Trophoblast cell (in vitro differentiated cells and primary cell): ENCODE results near the gene PDE6B. TPM values are rescaled to one million over a fixed set of nuclear protein-coding genes. Genes with fewer than 3 reads are reported as not detected.

Experiments used
- DNase-seq, 2 donors: peaks; one replicate each; pipeline ENCODE4 v3.0.0-alpha.2; 2016
- H2AFZ ChIP-seq: 2 replicates; pipeline ENCODE4 v1.6.1; 2013; ENCODE audit warnings: low read length, moderate library complexity, mild to moderate bottlenecking; ENCODE audit not compliant: insufficient read depth, poor library complexity
- H2AK5ac ChIP-seq: 2 replicates; pipeline ENCODE4 v1.6.1; 2013; ENCODE audit warnings: mild to moderate bottlenecking, low read length
- H2BK120ac ChIP-seq: 2 replicates; pipeline ENCODE4 v1.6.1; 2013; ENCODE audit warnings: low read length, mild to moderate bottlenecking, moderate library complexity; ENCODE audit not compliant: insufficient read depth, poor library complexity
- H2BK12ac ChIP-seq: 2 replicates; pipeline ENCODE4 v1.6.1; 2013; ENCODE audit warnings: mild to moderate bottlenecking, low read length, moderate library complexity
- H2BK5ac ChIP-seq: 2 replicates; pipeline ENCODE4 v1.6.1; 2013; ENCODE audit warnings: low read length, low read depth, moderate library complexity, mild to moderate bottlenecking; ENCODE audit not compliant: poor library complexity
- H3K14ac ChIP-seq: 2 replicates; pipeline ENCODE4 v1.6.1; 2013; ENCODE audit warnings: mild to moderate bottlenecking, low read length
- H3K18ac ChIP-seq: 2 replicates; pipeline ENCODE4 v1.6.1; 2013; ENCODE audit warnings: mild to moderate bottlenecking, low read length
- H3K23ac ChIP-seq: 2 replicates; pipeline ENCODE4 v1.6.1; 2013; ENCODE audit warnings: low read length
- H3K27ac ChIP-seq: 2 replicates; pipeline ENCODE4 v1.5.1; 2013; ENCODE audit warnings: low read depth, mild to moderate bottlenecking, inconsistent platforms, low read length, moderate library complexity
- H3K27me3 ChIP-seq: 2 replicates; pipeline ENCODE4 v1.6.1; 2013; ENCODE audit warnings: inconsistent platforms, mild to moderate bottlenecking, low read length, moderate library complexity; ENCODE audit not compliant: insufficient read depth
- H3K36me3 ChIP-seq, 2 experiments: 1 replicate in 1 of 2; 2 replicates in 1 of 2; pipeline ENCODE4 v1.6.1; 2013; ENCODE audit warnings: low read length in 2 of 2, mild to moderate bottlenecking in 2 of 2, moderate library complexity in 1 of 2; ENCODE audit not compliant: insufficient read depth in 2 of 2, control insufficient read depth in 1 of 2
- H3K4ac ChIP-seq: 2 replicates; pipeline ENCODE4 v1.6.1; 2013; ENCODE audit warnings: low read depth, mild to moderate bottlenecking, low read length, moderate library complexity
- H3K4me1 ChIP-seq, 2 experiments: 1 replicate in 1 of 2; 2 replicates in 1 of 2; pipeline ENCODE4 v1.6.1; 2013; ENCODE audit warnings: low read length in 2 of 2, mild to moderate bottlenecking in 2 of 2, moderate library complexity in 1 of 2; ENCODE audit not compliant: insufficient read depth in 2 of 2, control insufficient read depth in 1 of 2
- H3K4me2 ChIP-seq: 2 replicates; pipeline ENCODE4 v1.6.1; 2013; ENCODE audit warnings: inconsistent platforms, mild to moderate bottlenecking, low read length, moderate library complexity
- H3K4me3 ChIP-seq: 2 replicates; pipeline ENCODE4 v1.5.1; 2013; ENCODE audit warnings: mild to moderate bottlenecking, low read depth, low read length, inconsistent platforms
- H3K79me1 ChIP-seq: one replicate; pipeline ENCODE4 v1.6.1; 2013; ENCODE audit warnings: low read length
- H3K79me2 ChIP-seq: 2 replicates; pipeline ENCODE4 v1.6.1; 2013; ENCODE audit warnings: low read length, mild to moderate bottlenecking; ENCODE audit not compliant: control insufficient read depth, insufficient read depth, poor library complexity
- H3K9ac ChIP-seq: 2 replicates; pipeline ENCODE4 v1.6.1; 2013; ENCODE audit warnings: mild to moderate bottlenecking, low read length
- H3K9me3 ChIP-seq: 2 replicates; pipeline ENCODE4 v1.6.1; 2013; ENCODE audit warnings: low read depth, mild to moderate bottlenecking, control low read depth, inconsistent platforms, low read length; ENCODE audit not compliant: insufficient read depth
- H4K12ac ChIP-seq: 2 replicates; pipeline ENCODE4 v1.6.1; 2013; ENCODE audit warnings: low read depth, mild to moderate bottlenecking, low read length, moderate library complexity
- H4K8ac ChIP-seq: 2 replicates; pipeline ENCODE4 v1.6.1; 2013; ENCODE audit warnings: low read depth, mild to moderate bottlenecking, low read length, moderate library complexity
- H4K91ac ChIP-seq: one replicate; pipeline ENCODE4 v1.6.1; 2013; ENCODE audit warnings: low read depth, mild to moderate bottlenecking, low read length, moderate library complexity
- WGBS: extraction: QIAGEN DNeasy Blood & Tissue Kit; methylation state at CpG from one replicate; pipeline ENCODE4 v1.1.7; 2013; ENCODE audit warnings: missing lambda C conversion rate; ENCODE audit not compliant: insufficient read length, insufficient coverage; ENCODE audit errors: extremely low coverage; 5-methylcytosine and 5-hydroxymethylcytosine counted together
- polyA plus RNA-seq: library from polyadenylated mRNA; stranded (reverse); fragments of 200-250 nt; gene quantifications from 2 replicates; pipeline ENCODE4 v1.2.3, GENCODE V29; 2013

Gene PDE6B
- polyA plus RNA-seq: 0.96 and 1.6 TPM in 2 replicates

DNA sequence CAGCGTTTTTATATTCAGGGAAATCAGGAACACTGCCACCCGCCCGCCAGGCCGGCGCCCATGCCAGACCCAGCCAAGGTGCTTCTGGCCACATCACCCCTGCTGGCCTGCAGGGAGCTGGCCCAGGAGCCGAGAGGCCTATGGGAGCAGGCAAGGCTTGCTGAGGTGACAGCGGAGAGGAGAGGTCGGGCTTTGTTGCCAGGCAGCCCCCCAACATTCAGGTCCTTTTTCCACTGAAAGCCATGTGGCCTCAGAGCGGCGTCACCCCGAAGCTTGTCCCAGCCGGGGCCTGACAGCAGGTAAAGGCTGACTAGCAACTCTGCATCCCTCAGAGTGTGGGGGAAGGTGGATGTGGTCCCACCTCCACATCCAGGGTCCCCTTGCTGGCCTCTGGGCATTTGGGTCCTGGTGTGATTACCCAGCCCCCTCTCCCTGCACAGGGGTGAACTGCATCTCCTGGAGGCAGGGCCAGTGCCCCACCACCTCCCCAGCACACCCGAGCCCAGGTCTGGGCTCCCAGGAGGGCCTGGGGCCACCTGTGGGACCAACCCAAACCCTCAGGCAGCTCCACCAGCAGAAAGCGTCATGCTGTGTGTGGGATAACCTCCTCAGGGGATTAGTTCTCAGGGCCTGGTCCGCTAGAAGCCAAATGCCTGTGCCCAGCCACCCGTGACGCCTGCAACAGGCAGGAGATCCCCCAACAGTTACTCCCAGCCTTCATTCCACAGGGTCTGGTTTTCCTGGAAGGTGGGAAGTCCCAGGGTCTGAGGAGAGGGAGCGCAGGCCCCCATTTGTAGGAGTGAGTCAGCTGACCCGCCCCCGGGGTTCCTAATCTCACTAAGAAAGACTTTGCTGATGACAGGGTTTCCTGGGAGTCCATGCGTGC, at the start of gene PDE6B:
PDE6B (plus strand) TSS at position 869 of the 886 bp plus-strand sequence. CDS start 54 bp downstream, outside the sequence.
- Histone ChIP-seq H4K8ac (no peak within 1 kb of the TSS), H4K12ac (no peak within 1 kb of the TSS), H3K79me1 (no peaks in the 10 kb centered on the region), H2BK5ac (no peak within 1 kb of the TSS), H3K9me3 (no peaks in the 10 kb centered on the region), H3K4me3 (no peak within 1 kb of the TSS), H4K91ac (no peak within 1 kb of the TSS), H2BK120ac (no peak within 1 kb of the TSS), H3K9ac (no peak within 1 kb of the TSS), H2AK5ac (no peak within 1 kb of the TSS), H3K27ac (no peak within 1 kb of the TSS), H3K18ac (no peak within 1 kb of the TSS), H3K14ac (no peak within 1 kb of the TSS), H2BK12ac (no peak within 1 kb of the TSS), H2AFZ (no peak within 1 kb of the TSS), H3K23ac (no peak within 1 kb of the TSS), H3K27me3 (no peaks in the 10 kb centered on the region), H3K4ac (no peak within 1 kb of the TSS), H3K79me2 (no peaks in the 10 kb centered on the region), H3K4me2 (no peak within 1 kb of the TSS), H3K36me3 (no peaks in the 10 kb centered on the region), H3K4me1 (peaks cover 6% of the 10 kb centered on the region in 2 experiments)
- DNase-seq: no peak
- no CpG with 5 or more reads among the region's 21 CpGs for whole genome bisulfite sequencing

DNA sequence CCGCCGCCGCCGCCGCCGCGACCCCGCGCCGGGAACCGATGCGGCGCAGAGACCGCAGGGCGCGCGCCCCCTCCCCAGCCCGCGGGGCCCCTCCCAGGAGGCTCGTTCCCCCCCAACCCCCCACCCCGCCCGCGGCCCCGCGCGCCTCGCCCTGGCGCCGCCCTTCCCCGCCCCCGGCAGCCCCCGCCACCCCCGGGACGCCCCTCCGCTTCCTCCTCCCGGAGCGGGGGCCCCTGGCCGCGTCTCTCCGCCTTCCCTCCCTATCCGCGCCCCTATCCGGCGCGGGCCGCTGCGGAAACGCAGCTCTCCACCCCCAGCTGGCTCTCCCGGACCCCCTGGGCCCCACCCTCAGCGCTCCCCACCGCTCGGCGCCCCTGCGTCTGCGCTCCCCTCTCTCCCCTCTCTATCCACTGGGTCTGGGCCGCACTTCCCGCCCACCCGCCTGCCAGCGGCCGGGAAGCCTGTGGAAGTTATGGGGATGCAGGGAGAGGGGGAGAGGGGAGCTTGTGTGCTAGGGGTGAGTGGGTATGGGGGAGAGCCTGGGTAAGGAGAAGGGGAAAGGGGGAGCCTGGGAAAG, 49.0 kb upstream of the PDE6B start, which contains the start of gene TMEM271:
TMEM271 (minus strand) TSS at position 51 of the 577 bp plus-strand sequence. CDS start 233 bp downstream, outside the sequence.
- Histone ChIP-seq H3K9me3 (peaks cover 17% of the 10 kb centered on the region), H3K4me2 (peak within 1 kb of the TSS; percentile 41)
- WGBS: no CpG with 5 or more reads among the region's 60 CpGs

DNA sequence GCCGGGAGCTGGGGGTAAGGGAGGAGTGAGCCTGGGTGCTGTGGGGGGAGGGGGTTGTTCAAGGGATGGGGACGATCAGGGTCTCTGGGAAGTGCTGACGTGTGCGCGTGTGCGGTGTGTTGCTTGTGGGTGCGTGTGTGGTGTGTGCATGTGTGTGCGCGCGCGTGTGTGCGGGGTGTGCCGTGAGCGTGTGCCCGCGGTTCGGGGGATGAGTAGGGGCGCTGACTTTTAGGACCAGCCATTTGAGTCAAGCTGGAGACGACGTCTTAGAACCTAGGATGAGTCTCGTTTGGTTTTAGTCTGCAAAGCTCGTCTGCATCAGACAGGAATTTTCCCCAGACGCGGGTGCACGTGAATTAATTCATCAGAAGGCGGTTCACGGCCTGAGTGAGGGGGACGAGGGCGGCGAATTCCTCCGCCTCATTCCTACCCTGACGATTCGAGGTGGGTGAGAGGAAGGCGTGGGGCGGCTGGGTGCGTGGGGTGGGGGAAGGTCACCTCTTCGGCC, 48.3 kb upstream of the PDE6B start:
- no peaks in the 10 kb centered on the region for H3K79me1 ChIP-seq
- H3K4me1 ChIP-seq: peaks cover 2 to 5% of the 10 kb centered on the region in 2 experiments
- no CpG with 5 or more reads among the region's 37 CpGs for WGBS

More for the DNA sequence above, 49.0 kb upstream of the PDE6B start, which contains the start of gene TMEM271:
- H3K18ac ChIP-seq: no peak within 1 kb of the TSS
- H4K8ac ChIP-seq: no peak within 1 kb of the TSS
- H3K36me3 ChIP-seq: no peaks in the 10 kb centered on the region
- no peak within 1 kb of the TSS for H2BK12ac ChIP-seq
- no peak within 1 kb of the TSS for H4K12ac ChIP-seq
- no peak within 1 kb of the TSS for H2BK5ac ChIP-seq
- H2AFZ ChIP-seq: no peak within 1 kb of the TSS
- no peaks in the 10 kb centered on the region for H3K79me2 ChIP-seq
- no peaks in the 10 kb centered on the region for H3K79me1 ChIP-seq
- no peak for DNase-seq
- H3K4ac ChIP-seq: no peak within 1 kb of the TSS
- no peak within 1 kb of the TSS for H2AK5ac ChIP-seq
- H3K4me1 ChIP-seq: peaks cover 2 to 5% of the 10 kb centered on the region in 2 experiments
- no peak within 1 kb of the TSS for H3K14ac ChIP-seq
- no peak within 1 kb of the TSS for H4K91ac ChIP-seq
- no peak within 1 kb of the TSS for H2BK120ac ChIP-seq
- H3K4me3 ChIP-seq: no peak within 1 kb of the TSS
- no peak within 1 kb of the TSS for H3K27ac ChIP-seq
- H3K23ac ChIP-seq: no peak within 1 kb of the TSS
- H3K27me3 ChIP-seq: peaks cover 70% of the 10 kb centered on the region
- H3K9ac ChIP-seq: no peak within 1 kb of the TSS

DNA sequence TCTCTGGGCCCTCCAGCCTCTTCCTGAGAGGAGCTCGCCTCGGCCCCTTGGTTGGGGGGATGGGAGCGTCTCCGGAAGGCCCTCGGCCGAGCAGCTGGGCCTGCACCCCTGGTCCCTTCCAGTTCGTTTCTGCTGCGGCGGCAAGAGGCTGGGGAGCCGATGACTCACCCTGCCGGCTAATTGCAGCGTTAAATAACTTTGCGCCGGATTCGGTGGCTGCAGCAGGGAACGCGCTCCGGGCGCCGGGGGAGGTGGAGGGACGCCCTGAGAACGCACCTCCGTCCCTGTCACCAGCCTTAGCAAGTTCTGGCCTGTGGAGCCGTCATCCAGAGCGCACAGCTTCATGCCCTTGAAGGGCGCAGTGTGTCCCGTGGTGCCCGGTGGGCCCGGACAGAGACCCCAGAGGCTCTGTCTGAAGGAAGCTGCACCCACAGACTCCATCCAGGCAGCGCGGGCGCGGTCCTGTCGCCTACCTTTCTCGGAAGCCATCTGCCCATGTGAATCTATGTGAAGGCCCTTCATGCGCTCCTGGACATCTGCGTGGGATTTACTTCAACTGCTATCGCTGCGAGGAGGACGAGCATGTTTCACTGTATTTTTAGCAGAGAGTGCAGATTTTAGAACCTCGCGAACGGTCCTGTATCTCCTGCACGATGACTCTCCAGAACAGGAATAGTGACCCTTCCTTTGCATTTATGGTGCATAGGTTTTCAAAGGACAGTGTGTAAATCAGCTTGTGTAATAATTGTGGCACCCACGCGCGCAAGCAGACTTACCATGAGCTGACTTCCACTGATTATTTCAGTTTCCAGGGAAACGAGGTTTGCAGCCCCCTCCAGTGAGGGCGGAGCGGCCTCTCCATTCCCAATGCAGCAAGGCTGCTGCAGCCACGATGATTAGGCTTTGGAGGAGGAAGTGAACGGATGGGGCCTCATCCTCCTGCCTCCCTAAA, 47.6 kb upstream of the PDE6B start:
- H2BK12ac ChIP-seq: no peak overlapping the region
- H3K4ac ChIP-seq: no peak overlapping the region
- no peak overlapping the region for H4K12ac ChIP-seq
- H3K23ac ChIP-seq: no peak overlapping the region
- no peak overlapping the region for H3K27ac ChIP-seq
- peak overlapping the region; percentile 33 for H3K4me2 ChIP-seq
- no peak overlapping the region for H2AK5ac ChIP-seq
- H3K4me1 ChIP-seq: peaks cover 2 to 5% of the 10 kb centered on the region in 2 experiments
- no peak overlapping the region for H2BK120ac ChIP-seq
- H2BK5ac ChIP-seq: no peak overlapping the region
- H3K36me3 ChIP-seq: no peaks in the 10 kb centered on the region
- H3K9me3 ChIP-seq: peaks cover 11% of the 10 kb centered on the region
- H3K18ac ChIP-seq: no peak overlapping the region
- H3K27me3 ChIP-seq: peaks cover 63% of the 10 kb centered on the region
- no peaks in the 10 kb centered on the region for H3K79me2 ChIP-seq
- peak in 1 of 2 donors; percentile 27 for DNase-seq
- no peak overlapping the region for H3K9ac ChIP-seq
- no CpG with 5 or more reads among the region's 52 CpGs for WGBS
- no peaks in the 10 kb centered on the region for H3K79me1 ChIP-seq
- no peak overlapping the region for H3K14ac ChIP-seq
- H4K91ac ChIP-seq: no peak overlapping the region
- no peak overlapping the region for H2AFZ ChIP-seq
- H3K4me3 ChIP-seq: no peak overlapping the region
- H4K8ac ChIP-seq: no peak overlapping the region

More for the DNA sequence above, 48.3 kb upstream of the PDE6B start:
- no peaks in the 10 kb centered on the region for H3K79me2 ChIP-seq
- H3K36me3 ChIP-seq: no peaks in the 10 kb centered on the region
- no peak for DNase-seq
- H4K91ac ChIP-seq: no peak overlapping the region
- peak overlapping the region; percentile 33 for H3K4me2 ChIP-seq
- H4K12ac ChIP-seq: no peak overlapping the region
- H3K27me3 ChIP-seq: peaks cover 67% of the 10 kb centered on the region
- H4K8ac ChIP-seq: no peak overlapping the region
- no peak overlapping the region for H2BK120ac ChIP-seq
- no peak overlapping the region for H2BK5ac ChIP-seq
- peaks cover 14% of the 10 kb centered on the region for H3K9me3 ChIP-seq
- no peak overlapping the region for H3K4ac ChIP-seq
- no peak overlapping the region for H2AFZ ChIP-seq
- H3K14ac ChIP-seq: no peak overlapping the region
- H3K4me3 ChIP-seq: no peak overlapping the region
- H3K9ac ChIP-seq: no peak overlapping the region
- H3K27ac ChIP-seq: no peak overlapping the region
- H3K18ac ChIP-seq: no peak overlapping the region
- H2AK5ac ChIP-seq: no peak overlapping the region
- no peak overlapping the region for H2BK12ac ChIP-seq
- no peak overlapping the region for H3K23ac ChIP-seq
